Right lung (tissue), 10 donors: ENCODE data around the gene RNASE11. TPM values are rescaled to one million over a fixed set of nuclear protein-coding genes. Genes with fewer than 3 reads are reported as not detected.
"Not testable (repeated sequence)": the region's sequence is repeated elsewhere in the genome, so short reads cannot be mapped to it uniquely, and the experiment has no call there.

Experiments
- DNase-seq, 2 donors: peaks; one replicate each; pipeline ENCODE4 v3.0.0-alpha.2; 2013
- long read RNA-seq, 8 donors: transcript quantifications; one replicate each; lab custom pipeline, GENCODE V29; 2026
- polyA plus RNA-seq, 5 donors: library from polyadenylated mRNA; unstranded; fragments of 120-200 nt; gene quantifications; one replicate each; pipeline versions ENCODE4 v1.2.1 to v1.2.3, GENCODE V29; 2013; ENCODE audit warnings: inconsistent platforms in 1 of 5, low replicate concordance in 1 of 5; ENCODE audit not compliant: insufficient read length in 5 of 5, insufficient read depth in 1 of 5

The RNASE11 gene
- not detected for polyA plus RNA-seq
- long read RNA-seq, donor 1 = 0 reads
- long read RNA-seq, donor 2 = 0 reads
- long read RNA-seq, donor 3 = 0 reads
- long read RNA-seq, donor 4 = 0 reads
- long read RNA-seq, donor 5 = 0 reads
- long read RNA-seq, donor 6 = 0 reads
- long read RNA-seq, donor 7 = 0 reads
- long read RNA-seq, donor 8 = 0 reads

DNA sequence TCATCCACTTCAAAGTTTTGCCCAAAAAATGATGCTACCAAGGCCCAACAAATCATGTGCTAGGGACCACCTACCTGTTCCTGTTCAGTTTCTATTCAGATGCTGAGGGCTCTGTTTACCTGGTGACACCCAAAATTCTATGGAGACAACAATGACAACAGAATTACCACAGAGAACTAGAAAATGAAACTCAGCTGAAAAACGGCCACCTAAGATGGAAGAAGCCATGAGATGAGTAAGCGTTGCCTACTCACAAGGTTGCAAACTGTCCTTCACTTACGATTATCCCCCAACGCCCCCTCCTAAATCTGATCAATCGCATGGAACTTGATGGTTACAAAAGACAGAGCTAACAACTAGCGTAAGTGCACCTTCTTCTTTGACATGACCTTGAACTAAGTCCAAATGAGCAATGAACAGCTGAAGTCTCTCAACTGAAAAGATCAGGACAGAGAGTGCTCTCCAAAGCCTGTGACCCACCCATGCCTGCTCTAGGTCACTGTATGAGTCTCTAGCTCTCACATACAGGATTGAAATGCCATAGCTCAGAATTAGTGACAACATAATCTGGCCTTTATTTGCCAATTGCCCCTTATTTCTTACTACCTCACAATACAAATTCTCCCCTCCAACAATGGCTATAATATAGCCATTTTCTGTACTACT, at the start of gene RNASE11:
RNASE11 (minus strand) TSS at position 513 of the 666 bp plus-strand sequence.
- no peak for DNase-seq

DNA sequence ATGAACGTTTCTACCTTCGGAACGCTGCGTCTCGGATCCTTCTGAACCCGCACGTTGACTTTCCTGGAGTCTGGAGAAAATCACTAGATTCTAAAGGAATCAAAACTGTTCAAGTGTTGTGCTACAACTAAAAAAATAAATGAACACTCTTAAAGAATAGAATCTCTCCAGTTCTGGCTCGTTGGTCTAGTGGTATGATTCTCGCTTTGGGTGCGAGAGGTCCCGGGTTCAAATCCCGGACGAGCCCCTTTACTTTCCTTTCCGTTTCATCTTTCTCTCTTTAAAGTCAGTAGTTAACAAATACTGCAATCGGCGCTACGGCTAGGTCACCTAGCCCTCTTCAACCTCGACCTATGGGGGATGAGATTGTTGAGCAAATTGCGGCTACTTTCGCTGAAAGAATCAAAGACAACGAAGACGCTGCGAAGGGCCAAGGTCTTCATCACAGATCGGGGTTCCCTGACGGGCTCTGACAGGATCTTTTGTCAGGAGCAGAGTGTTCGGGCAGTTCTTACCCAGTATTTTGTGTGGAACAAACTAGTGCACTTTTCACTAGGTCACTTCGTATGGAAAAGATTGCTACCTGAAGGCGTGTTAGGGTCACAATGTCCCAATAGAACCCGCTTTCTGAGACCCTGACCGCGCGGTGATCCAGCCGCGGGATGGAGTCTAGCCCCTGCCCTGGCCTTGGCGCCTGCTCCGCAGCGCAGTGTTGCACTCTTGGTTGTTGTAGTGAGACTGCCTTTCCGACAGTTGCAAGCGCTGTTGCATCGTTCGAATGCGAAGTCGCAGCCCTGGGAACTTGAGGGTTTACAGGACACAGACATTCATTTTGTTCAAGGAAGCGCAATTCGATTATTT, 45.3 kb upstream of the RNASE11 start:
- no peak for DNase-seq

DNA sequence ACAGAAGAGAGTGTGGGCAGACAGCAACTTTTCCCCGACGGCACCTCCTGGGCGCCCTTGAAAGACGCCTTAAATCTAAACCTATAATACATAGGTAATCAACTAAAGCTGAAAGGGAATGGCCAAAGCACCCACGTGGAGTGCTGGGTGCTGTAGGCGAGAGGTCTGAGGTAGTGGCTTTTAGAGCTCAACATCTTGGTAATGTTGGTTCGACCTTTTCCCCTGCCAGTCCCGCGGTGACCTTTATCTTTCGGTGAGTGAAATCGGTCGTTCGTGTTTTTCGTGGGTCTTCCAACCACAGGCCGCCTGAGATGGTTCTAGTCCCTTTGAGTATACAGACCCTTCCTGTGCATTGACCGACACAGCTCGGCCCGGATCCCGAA, 44.6 kb upstream of the RNASE11 start:
- no peak for DNase-seq

GRCh38 chr14:20631880-20632389, 44.1 kb upstream of the RNASE11 start:
- DNase-seq = no peak

GRCh38 chr14:20631023-20631879, 43.5 kb upstream of the RNASE11 start:
- DNase-seq = no peak

DNA sequence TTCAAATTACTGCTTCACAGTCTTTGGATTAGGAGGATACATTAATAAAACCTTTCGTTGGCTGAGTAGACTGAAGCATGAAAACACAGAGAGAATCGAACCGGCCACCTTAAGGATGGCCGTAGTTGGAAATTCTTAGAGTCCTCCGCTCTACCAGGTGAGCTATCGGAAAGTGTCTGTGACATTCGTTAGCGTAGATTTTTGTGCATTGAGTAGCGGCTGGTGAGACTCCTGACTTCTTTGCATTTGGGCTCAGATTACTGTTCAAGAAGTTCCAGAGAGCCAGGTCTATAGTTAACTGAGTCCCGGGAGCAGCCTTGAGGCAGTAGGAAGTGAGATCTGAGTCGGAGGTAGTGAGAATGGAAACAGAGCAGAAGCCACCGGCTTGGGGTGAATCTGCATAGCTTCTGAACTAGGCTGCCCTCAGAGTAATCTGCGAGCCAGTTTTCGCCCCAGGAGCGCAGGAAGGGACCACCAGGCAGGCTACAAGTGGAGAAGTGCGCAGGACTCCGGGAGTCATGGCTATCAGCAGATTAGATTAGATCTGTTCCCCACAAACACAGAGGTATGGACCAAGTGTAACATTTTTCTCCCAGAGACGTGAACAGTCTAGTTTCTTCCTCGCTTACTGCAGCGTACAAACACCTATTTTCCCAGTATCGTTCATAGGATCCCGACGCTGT, 42.7 kb upstream of the RNASE11 start:
- no peak for DNase-seq

- DNase-seq = no peak
Observed at GRCh38 chr14:20628063-20628854, 40.5 kb upstream of the RNASE11 start.

DNA sequence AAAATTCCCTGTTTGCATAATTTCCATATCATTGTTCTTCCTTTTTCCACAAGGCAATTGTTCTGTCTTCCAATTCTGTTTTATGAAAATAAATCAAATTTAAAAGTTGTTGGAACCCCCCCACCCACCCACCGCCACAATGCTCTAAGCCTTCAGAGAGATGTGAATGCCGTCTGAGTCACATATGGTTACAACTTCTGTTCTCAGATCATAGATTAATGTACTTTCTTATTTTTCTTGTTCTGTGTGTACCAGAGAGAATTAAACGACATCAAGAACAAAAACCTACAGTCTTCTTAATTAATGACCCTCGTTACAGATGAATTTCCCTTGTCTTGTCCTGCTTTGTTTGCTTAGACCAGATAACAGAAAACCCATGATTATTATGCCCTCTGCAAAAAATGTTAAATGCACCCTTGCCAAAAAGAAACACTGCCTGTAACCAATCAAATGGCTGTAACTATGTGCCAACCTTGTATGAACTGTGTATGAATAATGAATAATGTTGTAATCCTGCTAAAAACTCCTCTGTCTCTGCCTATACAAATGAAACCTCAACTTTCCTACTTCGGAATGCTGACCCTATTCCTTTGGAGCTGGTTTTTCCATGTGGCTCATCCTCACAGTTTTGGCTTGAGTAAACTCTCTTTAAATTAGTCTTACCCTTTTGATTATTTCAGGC, 39.7 kb upstream of the RNASE11 start:
- DNase-seq = no peak

DNA sequence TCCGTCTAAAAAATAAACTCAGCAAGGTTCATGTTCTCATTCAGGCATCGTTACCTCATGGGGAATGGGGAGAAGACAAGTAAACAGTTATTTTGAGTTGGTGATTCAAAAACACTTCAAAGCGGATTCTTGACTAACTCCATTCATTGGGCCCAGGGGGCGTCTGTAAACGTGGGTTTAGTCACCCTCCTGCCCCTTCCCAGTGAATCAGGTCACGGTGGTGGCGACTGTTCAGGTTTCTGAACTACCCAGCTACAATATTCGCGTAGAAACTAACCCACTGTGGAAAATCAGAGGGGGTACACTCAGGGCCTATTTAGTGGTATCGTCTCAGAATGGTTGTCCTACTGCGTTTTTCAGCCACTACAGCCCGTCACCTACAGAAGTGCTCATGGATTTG, 38.5 kb upstream of the RNASE11 start:
- DNase-seq = no peak

DNA sequence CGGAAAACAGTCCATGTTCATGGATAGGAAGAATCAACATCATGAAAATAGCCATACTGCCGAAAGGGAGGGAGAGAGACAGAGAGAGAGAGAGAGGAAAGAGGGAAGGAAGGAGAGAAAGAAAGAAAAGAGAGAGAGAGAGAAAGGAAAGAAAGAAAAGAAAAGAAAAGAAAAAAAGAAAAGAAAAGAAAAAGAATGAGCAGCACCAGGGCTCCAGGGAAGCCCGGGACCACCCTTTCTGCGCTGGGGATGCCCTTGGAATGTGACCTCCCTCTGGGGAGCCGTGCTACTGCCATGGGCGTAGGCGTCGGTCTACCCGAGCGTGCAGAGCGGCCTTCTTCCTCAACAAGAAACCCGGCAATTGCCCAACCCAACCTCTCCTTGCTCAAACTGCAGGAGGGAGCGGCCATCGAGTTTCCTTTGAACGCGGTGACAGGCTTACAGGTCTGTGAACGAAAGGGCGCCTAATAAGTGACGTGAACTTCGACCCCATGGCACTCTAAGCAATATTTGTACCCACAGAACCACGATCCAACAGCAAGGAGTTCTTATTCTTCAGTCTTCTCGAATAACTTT, 36.8 kb upstream of the RNASE11 start:
- no peak for DNase-seq

- no peak for DNase-seq
Observed at GRCh38 chr14:20623798-20624197, 36.0 kb upstream of the RNASE11 start.

- DNase-seq = no peak
Observed at GRCh38 chr14:20622816-20623291, 35.1 kb upstream of the RNASE11 start.

- no peak for DNase-seq
Observed at GRCh38 chr14:20620798-20621478, 33.1 kb upstream of the RNASE11 start.

GRCh38 chr14:20619688-20620087, 31.9 kb upstream of the RNASE11 start:
- not testable (repeated sequence) for DNase-seq

GRCh38 chr14:20618271-20618749, 30.5 kb upstream of the RNASE11 start:
- no peak for DNase-seq

DNA sequence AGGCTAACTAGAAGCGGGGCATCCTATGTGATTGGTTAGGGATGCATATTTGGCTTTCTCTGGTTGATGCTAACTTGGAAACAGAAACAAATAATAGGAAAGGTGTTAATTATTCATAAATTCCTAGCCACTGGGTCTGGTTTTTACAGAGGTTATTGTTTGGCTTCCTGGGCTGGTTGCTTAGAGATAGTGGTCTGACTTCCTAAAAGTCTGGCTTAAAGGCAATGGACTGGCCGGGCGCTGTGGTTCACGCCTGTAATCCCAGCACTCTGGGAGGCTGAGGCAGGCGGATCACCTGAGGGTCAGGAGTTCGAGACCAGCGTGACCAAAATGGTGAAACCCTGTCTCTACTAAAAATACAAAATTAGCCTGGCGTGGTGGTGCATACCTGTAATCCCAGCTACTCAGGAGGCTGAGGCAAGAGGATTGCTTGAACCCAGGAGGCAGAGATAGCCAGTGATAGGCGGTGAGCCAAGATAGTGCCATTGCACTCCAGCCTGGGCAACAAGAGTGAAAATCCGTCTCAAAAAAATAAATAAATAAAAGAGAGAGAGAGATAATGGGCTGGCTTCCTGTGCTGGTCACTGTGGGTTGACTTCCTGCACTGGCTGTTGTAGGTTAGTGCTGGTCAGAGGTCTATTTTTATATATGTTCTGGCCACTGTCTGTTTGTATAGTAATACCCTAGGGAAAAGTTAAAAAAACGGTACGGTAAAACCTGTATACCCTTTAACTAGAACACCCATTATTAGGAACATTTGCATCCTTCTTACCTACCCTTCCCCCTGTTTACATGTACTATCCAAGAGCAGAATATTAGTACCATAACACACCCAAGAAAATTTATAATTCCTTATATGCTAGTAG, 29.6 kb upstream of the RNASE11 start:
- DNase-seq = no peak

GRCh38 chr14:20615996-20616395, 28.2 kb upstream of the RNASE11 start:
- DNase-seq = no peak
